Measurements from ENCODE around the gene SMIM43. TPM values are rescaled to one million over a fixed set of nuclear protein-coding genes. Genes with fewer than 3 reads are reported as not detected.
A peak's percentile ranks its signal among the peaks of the same experiment; 100 is the strongest.

SMIM43 gene
- total and polyA plus RNA-seq, 9 of the 15 experiments (the other 6 are each of a cell fraction or from before 2014, with no cell fraction given) = not detected

DNA sequence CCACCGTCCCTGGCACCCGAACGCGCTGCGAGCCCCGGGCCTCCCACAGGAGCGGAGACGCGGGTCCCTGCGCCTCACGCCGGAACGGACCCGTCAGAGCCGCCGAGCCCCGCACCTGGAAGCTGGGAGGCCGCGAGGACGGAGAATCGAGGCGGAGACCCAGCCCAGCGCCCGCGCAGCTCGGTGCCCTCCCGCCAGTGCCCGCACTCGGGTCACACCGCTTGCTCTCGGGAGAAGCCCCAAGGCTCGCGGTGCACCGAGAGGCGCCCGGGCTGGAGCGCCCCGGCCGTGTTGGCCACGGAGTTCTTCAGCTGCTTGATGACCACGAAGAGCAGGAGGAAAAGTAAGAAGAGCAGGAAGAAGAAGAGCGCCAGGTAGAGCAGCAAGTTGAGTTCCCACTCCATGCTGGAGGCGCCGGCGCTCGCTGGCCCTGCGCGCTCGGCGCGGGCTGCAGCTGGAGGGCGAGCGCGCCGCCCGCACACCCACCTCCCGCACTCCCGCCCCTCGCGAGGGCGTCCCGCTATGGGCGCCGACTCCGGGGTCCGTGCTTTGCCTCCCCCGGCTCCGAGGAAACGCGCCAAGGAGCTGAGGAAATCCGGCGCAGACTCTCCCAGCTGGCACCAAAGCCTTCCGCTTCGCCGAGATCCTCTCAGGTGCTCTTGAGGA is at the start of gene SMIM43 (continued):
- TF ChIP-seq SPI1 (IDR thresholded peaks at IDR 0.05; ENCODE audit: borderline replicate concordance, low read depth, low read length) (no peak), TRIM28 (IDR thresholded peaks at IDR 0.05) (no peak)
- TF ChIP-seq, protein P1, sequence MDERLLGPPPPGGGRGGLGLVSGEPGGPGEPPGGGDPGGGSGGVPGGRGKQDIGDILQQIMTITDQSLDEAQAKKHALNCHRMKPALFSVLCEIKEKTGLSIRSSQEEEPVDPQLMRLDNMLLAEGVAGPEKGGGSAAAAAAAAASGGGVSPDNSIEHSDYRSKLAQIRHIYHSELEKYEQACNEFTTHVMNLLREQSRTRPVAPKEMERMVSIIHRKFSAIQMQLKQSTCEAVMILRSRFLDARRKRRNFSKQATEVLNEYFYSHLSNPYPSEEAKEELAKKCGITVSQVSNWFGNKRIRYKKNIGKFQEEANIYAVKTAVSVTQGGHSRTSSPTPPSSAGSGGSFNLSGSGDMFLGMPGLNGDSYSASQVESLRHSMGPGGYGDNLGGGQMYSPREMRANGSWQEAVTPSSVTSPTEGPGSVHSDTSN (CRISPR knock-in tag; IDR thresholded peaks at IDR 0.05; ENCODE audit: low read depth) = no peak
- TF ChIP-seq, protein P1 (tag; conservative IDR thresholded peaks at IDR 0.05; ENCODE audit: low read depth) = no peak
- TF ChIP-seq, protein P2, sequence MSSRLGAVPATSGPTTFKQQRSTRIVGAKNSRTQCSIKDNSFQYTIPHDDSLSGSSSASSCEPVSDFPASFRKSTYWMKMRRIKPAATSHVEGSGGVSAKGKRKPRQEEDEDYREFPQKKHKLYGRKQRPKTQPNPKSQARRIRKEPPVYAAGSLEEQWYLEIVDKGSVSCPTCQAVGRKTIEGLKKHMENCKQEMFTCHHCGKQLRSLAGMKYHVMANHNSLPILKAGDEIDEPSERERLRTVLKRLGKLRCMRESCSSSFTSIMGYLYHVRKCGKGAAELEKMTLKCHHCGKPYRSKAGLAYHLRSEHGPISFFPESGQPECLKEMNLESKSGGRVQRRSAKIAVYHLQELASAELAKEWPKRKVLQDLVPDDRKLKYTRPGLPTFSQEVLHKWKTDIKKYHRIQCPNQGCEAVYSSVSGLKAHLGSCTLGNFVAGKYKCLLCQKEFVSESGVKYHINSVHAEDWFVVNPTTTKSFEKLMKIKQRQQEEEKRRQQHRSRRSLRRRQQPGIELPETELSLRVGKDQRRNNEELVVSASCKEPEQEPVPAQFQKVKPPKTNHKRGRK (tag; IDR thresholded peaks at IDR 0.05) = no peak

- no peak for ATAC-seq
- in situ Hi-C loops (cut with MboI) (no loop called here), intact Hi-C loops (cut with micrococcal nuclease) (no loop called here)
- Histone ChIP-seq H4K20me1 (replicated peaks; ENCODE audit: control insufficient read depth, insufficient read depth, low read length) (no peaks in the 10 kb centered on the region), H3K9me1 (ENCODE audit: control insufficient read depth, insufficient read depth, low read length) (no peaks in the 10 kb centered on the region), H3K79me2 (ENCODE audit: control insufficient read depth, insufficient read depth, low read length) (peaks cover 26% of the 10 kb centered on the region; the same call in 2 of the 3 replicates), H3K4me1 (replicated peaks in 1 of 2; ENCODE audit: control insufficient read depth in 2 of 2, insufficient read depth in 2 of 2, low read length in 2 of 2) (no peaks in the 10 kb centered on the region; a peak in 1 of 5 replicates), H3K27ac (ENCODE audit: extremely low read depth, low read depth, low read length) (no peak overlapping the region), H3K36me3 (ENCODE audit: control insufficient read depth, insufficient read depth, low read length) (peaks cover 95% of the 10 kb centered on the region), H3K4me2 (ENCODE audit: insufficient read depth, low read length) (no peak overlapping the region), H3K9me3 (replicated peaks; ENCODE audit: control insufficient read depth, insufficient read depth, low read depth, low read length) (no peaks in the 10 kb centered on the region), H3K9ac (ENCODE audit: insufficient read depth in 1 of 2, low read depth in 2 of 2, low read length in 2 of 2) (no peak overlapping the region), H3K27me3 (ENCODE audit: control insufficient read depth in 2 of 2, insufficient read depth in 2 of 2, low read length in 2 of 2) (no peaks in the 10 kb centered on the region), H2AFZ (ENCODE audit: low read depth, low read length) (no peak overlapping the region), H3K4me3 (no peak overlapping the region)
- ChIA-PET CTCF (ENCODE audit: low intra/inter-chr PET ratio) (no interaction called here), POLR2A (interaction anchor here (1.3 to 3.6 kb wide), 3 partner anchors 9 to 13 kb away, joined by 4 to 21 read pairs (median 7); partner anchors contain the start of genes CCNA2 and EXOSC9)
- no peak for FAIRE-seq
- WGBS (ENCODE audit: insufficient coverage, low coverage, missing lambda C conversion rate) = 61% methylated on average over 2 of the region's 2 CpGs
- TF ChIP-seq POLR2A (conservative IDR thresholded peaks at IDR 0.05) (peak; percentile 18; the same call in 1 of the 2 replicates), FOXM1 (IDR thresholded peaks at IDR 0.05; ENCODE audit: low read depth) (no peak), FOXM1 (CRISPR knock-in tag; IDR thresholded peaks at IDR 0.05; ENCODE audit: low read depth) (no peak)
- TF ChIP-seq, protein P3, sequence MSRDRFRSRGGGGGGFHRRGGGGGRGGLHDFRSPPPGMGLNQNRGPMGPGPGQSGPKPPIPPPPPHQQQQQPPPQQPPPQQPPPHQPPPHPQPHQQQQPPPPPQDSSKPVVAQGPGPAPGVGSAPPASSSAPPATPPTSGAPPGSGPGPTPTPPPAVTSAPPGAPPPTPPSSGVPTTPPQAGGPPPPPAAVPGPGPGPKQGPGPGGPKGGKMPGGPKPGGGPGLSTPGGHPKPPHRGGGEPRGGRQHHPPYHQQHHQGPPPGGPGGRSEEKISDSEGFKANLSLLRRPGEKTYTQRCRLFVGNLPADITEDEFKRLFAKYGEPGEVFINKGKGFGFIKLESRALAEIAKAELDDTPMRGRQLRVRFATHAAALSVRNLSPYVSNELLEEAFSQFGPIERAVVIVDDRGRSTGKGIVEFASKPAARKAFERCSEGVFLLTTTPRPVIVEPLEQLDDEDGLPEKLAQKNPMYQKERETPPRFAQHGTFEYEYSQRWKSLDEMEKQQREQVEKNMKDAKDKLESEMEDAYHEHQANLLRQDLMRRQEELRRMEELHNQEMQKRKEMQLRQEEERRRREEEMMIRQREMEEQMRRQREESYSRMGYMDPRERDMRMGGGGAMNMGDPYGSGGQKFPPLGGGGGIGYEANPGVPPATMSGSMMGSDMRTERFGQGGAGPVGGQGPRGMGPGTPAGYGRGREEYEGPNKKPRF (IDR thresholded peaks at IDR 0.05; ENCODE audit: low read depth, low read length) = no peak
- TF ChIP-seq, protein P4, sequence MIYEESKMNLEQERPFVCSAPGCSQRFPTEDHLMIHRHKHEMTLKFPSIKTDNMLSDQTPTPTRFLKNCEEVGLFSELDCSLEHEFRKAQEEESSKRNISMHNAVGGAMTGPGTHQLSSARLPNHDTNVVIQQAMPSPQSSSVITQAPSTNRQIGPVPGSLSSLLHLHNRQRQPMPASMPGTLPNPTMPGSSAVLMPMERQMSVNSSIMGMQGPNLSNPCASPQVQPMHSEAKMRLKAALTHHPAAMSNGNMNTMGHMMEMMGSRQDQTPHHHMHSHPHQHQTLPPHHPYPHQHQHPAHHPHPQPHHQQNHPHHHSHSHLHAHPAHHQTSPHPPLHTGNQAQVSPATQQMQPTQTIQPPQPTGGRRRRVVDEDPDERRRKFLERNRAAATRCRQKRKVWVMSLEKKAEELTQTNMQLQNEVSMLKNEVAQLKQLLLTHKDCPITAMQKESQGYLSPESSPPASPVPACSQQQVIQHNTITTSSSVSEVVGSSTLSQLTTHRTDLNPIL (CRISPR knock-in tag; IDR thresholded peaks at IDR 0.05) = no peak
- no peak for DNase-seq (ENCODE audit: extremely low read depth in 1 of 4, low spot score in 3 of 4)
- BruUV-seq (replicated peaks) = no TSS peak
Measured at GRCh38 chr4:121814756-121815155, 49.8 kb upstream of the SMIM43 start.
